ENCODE measurements around the gene ZNF716.
"Not testable (repeated sequence)": the region's sequence is repeated elsewhere in the genome, so short reads cannot be mapped to it uniquely, and the experiment has no call there.

ZNF716 gene

GRCh38 chr7:57487957-57488356 lies 38.0 kb downstream of the ZNF716 start:
- no peak for DNase-seq (ENCODE audit: low spot score)
- TF ChIP-seq CTCF (IDR thresholded peaks at IDR 0.05; ENCODE audit: extremely low read depth, missing control alignments): no peak

- not testable (repeated sequence) for DNase-seq (ENCODE audit: low spot score)
These were observed 45.1 kb downstream of the ZNF716 start for GRCh38 chr7:57495111-57495510.

- no peak for DNase-seq (ENCODE audit: low spot score)
- TF ChIP-seq CTCF (IDR thresholded peaks at IDR 0.05; ENCODE audit: extremely low read depth, missing control alignments): no peak
These were observed 46.4 kb downstream of the ZNF716 start for GRCh38 chr7:57496395-57496794.

GRCh38 chr7:57505176-57505575 lies 55.2 kb downstream of the ZNF716 start:
- no peak for TF ChIP-seq CTCF (IDR thresholded peaks at IDR 0.05; ENCODE audit: extremely low read depth, missing control alignments)
- DNase-seq (ENCODE audit: low spot score): no peak

Measured in GM20000 (cell line).